GM21529 (cell line): ENCODE results near the gene ANTXR1.

Experiments used
- ATAC-seq: cut with Tn5 transposase; IDR thresholded peaks from one replicate; pipeline ENCODE4 v1.9.1; 2021; ENCODE audit not compliant: unreplicated experiment

The ANTXR1 gene

GRCh38 chr2:69003731-69004130, 9.2 kb upstream of the ANTXR1 start:
- ATAC-seq: no peak

GRCh38 chr2:69007169-69007568, 5.8 kb upstream of the ANTXR1 start:
- no peak for ATAC-seq

- ATAC-seq: no peak
Observed at GRCh38 chr2:69007603-69008002, 5.4 kb upstream of the ANTXR1 start.

DNA sequence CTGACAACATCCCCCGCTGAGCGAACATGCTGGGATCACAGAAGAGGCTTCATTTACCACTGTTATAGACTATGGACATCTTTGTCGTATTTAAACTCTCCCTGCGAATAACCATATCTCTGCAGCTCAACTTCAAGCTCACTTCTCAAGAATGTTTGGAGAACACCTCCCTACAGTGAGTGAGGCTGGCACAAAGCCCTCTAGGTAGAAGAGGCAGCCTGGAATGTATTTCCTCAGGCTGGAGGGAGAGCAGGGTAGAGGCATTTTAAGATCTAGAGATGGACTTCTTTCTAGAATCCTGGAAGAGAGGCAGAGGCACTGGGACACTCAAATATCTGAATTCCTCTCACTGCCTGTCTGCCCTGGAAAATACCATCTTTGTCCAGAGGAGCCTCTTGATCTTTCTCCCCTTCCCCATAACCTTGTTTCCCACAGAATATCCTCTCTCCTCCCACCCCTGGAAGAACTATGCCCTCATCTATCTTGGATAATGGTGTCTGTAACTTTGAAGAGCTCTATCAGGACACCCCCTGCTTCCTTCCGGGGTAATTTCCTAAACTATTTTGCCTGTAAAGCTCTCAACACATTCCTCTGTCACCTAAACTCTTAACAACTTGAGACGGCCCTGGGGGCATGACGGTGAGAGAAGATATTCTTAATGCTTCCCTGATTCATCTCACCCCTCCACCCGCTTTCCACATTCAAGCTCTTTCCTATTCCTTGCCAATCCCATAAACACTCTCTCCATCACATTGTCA, 2.4 kb upstream of the ANTXR1 start:
- no peak for ATAC-seq

- ATAC-seq: no peak
Observed at GRCh38 chr2:69011611-69012157, 1.3 kb upstream of the ANTXR1 start.

DNA sequence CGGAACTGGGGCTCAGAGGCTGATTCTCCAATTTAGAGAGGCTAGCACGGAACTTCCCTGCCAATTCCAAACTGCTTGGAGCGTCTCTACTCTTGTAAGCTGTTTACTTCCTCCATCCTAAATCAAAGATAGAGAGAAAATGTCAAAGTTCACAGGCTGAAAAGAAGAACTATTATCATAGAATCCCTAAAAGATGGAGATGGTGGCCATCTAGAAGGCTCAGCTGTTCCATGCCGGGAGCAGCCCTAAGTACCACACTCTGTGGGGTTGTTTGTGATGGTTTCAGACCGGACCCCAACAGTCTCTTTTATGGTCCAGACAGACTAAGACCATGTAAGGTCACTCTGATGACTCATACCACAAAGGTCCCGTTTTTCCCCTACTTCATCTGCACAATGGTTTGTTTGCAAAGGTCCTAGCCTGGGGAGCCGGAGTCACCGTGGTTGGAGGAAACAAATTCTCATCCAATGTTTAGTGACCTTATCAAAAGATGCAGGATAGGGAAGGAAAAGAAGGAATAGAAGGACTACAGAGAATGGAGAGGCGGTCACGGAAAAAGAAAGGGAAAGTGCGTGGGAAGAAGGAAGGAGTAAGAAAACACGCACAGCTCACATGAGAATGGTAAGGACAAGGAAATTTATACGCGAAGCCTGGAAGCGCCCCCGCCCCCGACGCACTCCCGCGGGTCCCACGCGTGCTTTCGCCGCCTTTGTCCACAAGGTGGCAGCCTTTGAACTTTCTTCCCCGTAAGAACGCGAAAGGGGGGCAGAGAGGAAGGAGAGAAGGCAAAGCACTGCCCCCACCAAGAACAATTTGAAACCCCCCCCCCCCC, 453 bp upstream of the ANTXR1 start:
- ATAC-seq: no peak

GRCh38 chr2:69013840-69014821, 1.2 kb downstream of the ANTXR1 start:
- no peak for ATAC-seq

GRCh38 chr2:69017080-69017479, 4.1 kb downstream of the ANTXR1 start:
- ATAC-seq: no peak

DNA sequence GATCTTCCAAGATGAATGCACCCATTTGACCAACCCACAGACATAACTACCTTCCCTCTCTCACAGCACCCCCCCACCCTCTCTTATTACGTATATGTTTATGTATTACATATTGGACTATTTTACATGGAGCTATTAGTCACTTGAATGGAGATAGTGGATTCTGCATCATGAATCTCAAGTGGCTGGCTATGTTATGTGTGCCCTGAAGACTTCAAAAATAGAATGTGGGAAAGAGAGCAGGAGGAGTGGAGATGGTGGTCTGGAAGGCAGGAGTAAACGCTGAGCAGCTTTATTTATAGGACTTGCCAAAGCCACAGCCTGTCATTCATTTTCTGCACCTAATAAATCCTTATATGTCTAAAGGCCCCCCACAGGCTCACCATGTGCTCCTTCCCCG, 4.9 kb downstream of the ANTXR1 start:
- no peak for ATAC-seq

GRCh38 chr2:69018678-69019095, 5.7 kb downstream of the ANTXR1 start:
- no peak for ATAC-seq

DNA sequence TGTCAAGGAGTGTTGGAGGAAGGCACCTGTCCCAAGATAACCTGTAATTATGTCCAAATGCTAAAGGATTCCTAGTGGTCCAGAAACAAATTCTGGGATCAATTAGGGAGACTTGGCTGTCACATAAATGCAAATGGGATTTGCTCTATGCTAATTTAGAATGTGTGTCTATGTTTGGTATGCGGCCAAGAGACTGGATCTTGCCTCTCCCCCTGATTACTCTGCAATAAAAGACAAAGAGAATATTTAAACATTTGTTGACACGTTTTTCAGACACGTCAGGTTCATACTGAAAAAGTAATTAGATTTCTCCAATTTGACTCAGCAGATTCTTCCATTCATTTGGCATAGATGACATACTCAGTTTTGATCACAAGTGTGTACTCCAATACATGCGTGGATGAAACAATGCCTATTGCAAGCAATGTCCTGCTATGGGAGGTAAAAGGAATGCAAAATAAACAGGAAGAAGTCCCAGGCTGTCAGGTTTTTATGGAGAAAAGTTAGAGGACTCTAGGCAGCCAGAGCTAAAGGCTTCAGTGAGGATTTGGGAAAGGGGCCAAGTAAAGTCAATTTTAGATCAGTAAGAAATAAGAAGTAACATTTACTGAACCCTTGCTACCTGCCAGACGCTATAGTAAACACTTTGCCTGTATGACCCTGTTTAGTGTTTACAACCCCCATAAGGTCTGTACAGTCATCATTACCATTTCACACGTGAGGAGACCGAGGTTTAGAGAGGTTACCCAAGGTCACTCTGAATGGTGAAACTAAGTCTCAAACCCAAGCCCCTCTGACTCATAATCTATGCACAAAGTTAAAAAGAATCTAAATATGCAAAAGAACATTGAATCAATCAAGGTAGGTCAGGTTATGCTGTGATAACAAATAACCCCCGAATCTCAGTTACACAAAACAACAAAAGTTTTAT, 7.8 kb downstream of the ANTXR1 start:
- ATAC-seq: no peak

DNA sequence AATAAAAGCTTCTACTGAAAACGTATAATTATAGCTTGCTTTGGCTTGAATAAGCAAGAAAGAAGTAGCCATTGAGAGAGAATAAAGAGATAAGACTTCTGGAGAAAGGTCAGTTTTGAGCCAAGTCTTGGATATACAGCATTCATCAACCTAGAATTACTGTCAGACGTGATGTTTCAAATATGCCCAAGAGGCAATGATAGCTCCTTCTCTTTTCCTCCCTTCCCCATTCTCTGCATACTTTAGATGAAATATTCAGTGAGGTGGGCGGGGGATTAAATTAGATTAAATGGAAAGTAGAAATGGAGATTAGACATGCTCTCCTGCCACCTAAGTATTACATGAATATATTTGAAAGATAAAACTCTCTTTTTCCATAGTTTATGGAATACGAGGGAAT, 8.7 kb downstream of the ANTXR1 start:
- ATAC-seq: no peak

DNA sequence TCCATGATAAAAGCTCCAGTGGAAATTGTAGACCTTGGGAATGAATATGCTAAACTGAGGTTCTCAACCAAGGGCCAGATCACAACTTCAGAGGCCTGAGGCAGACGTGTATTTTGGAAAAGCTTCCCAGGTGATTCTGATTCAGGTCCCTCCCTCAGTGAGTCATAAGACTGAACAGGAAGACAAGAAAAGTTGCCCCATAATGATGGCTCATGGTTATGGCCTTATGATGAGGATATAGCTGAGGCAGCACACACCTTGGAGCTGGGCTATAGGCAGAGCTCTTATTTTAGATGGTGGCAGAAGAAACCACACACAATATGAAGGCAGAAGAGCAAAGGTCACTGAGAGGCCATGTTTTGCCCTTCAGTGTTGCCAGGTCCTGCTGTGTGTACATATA, 9.6 kb downstream of the ANTXR1 start:
- ATAC-seq: no peak

- no peak for ATAC-seq
Observed at GRCh38 chr2:69023236-69023635, 10.3 kb downstream of the ANTXR1 start.

DNA sequence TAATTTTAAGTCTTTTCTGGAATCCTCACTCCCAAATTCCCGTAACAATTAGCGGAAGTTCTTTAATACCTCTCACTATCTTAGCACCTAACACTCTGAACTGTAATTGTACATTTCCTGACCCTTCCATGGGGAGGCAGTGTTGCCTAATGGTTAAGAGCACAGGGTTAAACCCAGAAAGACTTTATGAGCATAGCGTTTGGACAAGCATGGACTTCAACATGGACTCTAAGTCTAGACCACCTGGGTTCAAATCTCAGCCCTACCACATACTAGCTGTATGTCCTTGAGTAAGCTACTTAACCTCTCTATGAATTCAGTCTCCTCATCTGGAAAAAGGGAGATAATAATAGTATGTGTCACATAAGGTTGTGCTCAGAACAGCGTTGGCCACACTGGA, 13.0 kb downstream of the ANTXR1 start:
- ATAC-seq: no peak

GRCh38 chr2:69026691-69027459, 13.9 kb downstream of the ANTXR1 start:
- ATAC-seq: no peak

DNA sequence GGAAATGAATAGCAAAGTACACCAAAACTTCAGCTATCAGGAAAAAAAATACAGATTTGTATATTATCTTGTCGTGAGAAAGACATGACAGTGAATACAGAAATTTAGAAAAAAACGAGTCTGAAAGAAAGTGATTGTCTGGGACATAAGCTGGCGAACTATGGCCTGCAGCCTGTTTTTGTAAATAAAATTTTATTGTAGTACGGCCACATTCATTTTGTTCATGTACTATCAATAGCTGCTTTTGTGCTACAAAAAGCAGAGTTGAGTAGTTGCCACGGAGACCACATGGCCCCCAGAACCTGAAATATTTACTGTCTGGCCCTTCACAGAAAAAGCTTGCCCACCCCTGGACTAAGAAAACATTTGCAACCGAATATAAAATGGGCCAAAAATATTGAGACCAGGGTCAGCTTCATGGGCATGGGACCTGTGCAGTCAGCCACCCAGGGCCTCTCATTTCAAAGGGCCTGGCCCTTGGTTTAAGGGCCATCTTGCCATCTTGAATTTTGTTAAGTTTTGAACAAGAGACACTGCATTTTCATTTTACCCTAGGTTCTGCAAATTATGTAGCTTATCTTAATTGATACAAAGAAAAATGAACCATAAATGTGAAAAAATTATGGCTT, 17.9 kb downstream of the ANTXR1 start:
- ATAC-seq: no peak

DNA sequence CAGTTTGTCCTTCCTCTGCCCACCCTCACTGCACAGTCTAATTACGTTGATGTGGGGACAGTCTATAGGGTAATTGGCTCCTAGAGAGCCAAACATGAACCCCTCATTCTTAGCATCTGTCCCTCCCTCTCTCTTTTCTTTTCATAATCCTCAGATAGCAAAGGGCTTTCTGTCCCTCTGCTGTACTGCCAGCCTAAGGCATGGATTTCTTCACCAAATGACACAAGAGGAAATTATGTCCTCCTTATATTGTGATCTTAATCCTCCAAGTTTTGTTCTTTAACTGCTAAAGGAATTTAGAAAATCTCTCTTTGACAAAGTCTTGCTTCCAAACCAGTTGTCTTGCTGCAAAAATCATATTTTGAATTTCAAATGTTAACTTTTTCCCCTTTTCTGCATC, 18.5 kb downstream of the ANTXR1 start:
- no peak for ATAC-seq

GRCh38 chr2:69032336-69032735, 19.4 kb downstream of the ANTXR1 start:
- ATAC-seq: no peak
